GM08714 (cell line): Measurements from ENCODE around the gene RCAN3.
"Not testable (repeated sequence)": the region's sequence is repeated elsewhere in the genome, so short reads cannot be mapped to it uniquely, and the experiment has no call there.

Experiments used
- H3K4me3 ChIP-seq: fragments of 200-500 bp; sonication (Bioruptor generic); 2 replicates; pipeline ENCODE4 v1.5.1; 2014; ENCODE audit warnings: mild to moderate bottlenecking, low read length, inconsistent platforms
- ZNF274 ChIP-seq: IDR thresholded peaks from 2 replicates; pipeline ENCODE4 v1.6.1; 2012; ENCODE audit warnings: mild to moderate bottlenecking, low read depth, low read length

Gene RCAN3

GRCh38 chr1:24502709-24503058 lies at the start of gene RCAN3:
Gene RCAN3, plus strand, starts transcription at chr1:24502836. Its CDS starts 11,537 bp downstream, at chr1:24514373.
- TF ChIP-seq ZNF274: no peak
- peak within 1 kb of the TSS; percentile 58 for H3K4me3 ChIP-seq

GRCh38 chr1:24452922-24453485 lies 49.6 kb upstream of the RCAN3 start:
- TF ChIP-seq ZNF274: no peak

GRCh38 chr1:24454673-24455072 lies 48.0 kb upstream of the RCAN3 start:
- H3K4me3 ChIP-seq: no peak overlapping the region
- no peak for TF ChIP-seq ZNF274

More at GRCh38 chr1:24452922-24453485, 49.6 kb upstream of the RCAN3 start:
- H3K4me3 ChIP-seq: no peak overlapping the region

GRCh38 chr1:24455272-24455671 lies 47.4 kb upstream of the RCAN3 start:
- no peak for TF ChIP-seq ZNF274
- H3K4me3 ChIP-seq: no peak overlapping the region

- TF ChIP-seq ZNF274: no peak
- H3K4me3 ChIP-seq: no peak overlapping the region
Measured at GRCh38 chr1:24457866-24458265, 44.8 kb upstream of the RCAN3 start.

- no peak overlapping the region for H3K4me3 ChIP-seq
- TF ChIP-seq ZNF274: no peak
Measured at GRCh38 chr1:24459551-24460266, 42.9 kb upstream of the RCAN3 start.

GRCh38 chr1:24462128-24462527 lies 40.5 kb upstream of the RCAN3 start:
- H3K4me3 ChIP-seq: not testable (repeated sequence)

- no peak overlapping the region for H3K4me3 ChIP-seq
- no peak for TF ChIP-seq ZNF274
Measured at GRCh38 chr1:24463776-24464735, 38.6 kb upstream of the RCAN3 start.

GRCh38 chr1:24465099-24465498 lies 37.5 kb upstream of the RCAN3 start:
- no peak for TF ChIP-seq ZNF274
- H3K4me3 ChIP-seq: no peak overlapping the region

- no peak for TF ChIP-seq ZNF274
Measured at GRCh38 chr1:24465638-24466037, 37.0 kb upstream of the RCAN3 start.

GRCh38 chr1:24468685-24469316 lies 33.8 kb upstream of the RCAN3 start:
- TF ChIP-seq ZNF274: no peak
- no peak overlapping the region for H3K4me3 ChIP-seq

More at GRCh38 chr1:24465638-24466037, 37.0 kb upstream of the RCAN3 start:
- H3K4me3 ChIP-seq: no peak overlapping the region

- no peak overlapping the region for H3K4me3 ChIP-seq
- no peak for TF ChIP-seq ZNF274
Measured at GRCh38 chr1:24470592-24470991, 32.0 kb upstream of the RCAN3 start.

- H3K4me3 ChIP-seq: no peak overlapping the region
Measured at GRCh38 chr1:24472527-24473251, 29.9 kb upstream of the RCAN3 start.

More at GRCh38 chr1:24472527-24473251, 29.9 kb upstream of the RCAN3 start:
- no peak for TF ChIP-seq ZNF274
